Measurements from ENCODE around the gene SHOC1. TPM values are rescaled to one million over a fixed set of nuclear protein-coding genes. Genes with fewer than 3 reads are reported as not detected.
"Not testable (repeated sequence)": the region's sequence is repeated elsewhere in the genome, so short reads cannot be mapped to it uniquely, and the experiment has no call there.

Gene SHOC1
- total RNA-seq, 1 donor from 2014 or later: 0.15 TPM

GRCh38 chr9:111799506-111799905 is 4.8 kb upstream of the SHOC1 start:
- intact Hi-C loops (cut with DNase I): no loop called here
- DNase-seq: no peak
- Histone ChIP-seq H3K27ac (no peak overlapping the region), H3K9me3 (no peaks in the 10 kb centered on the region), H3K4me1 (no peaks in the 10 kb centered on the region), H3K36me3 (no peaks in the 10 kb centered on the region), H3K27me3 (ENCODE audit: low read depth) (no peaks in the 10 kb centered on the region), H3K4me3 (no peak overlapping the region)
- ATAC-seq: no peak
- TF ChIP-seq CTCF (IDR thresholded peaks at IDR 0.05): no peak

GRCh38 chr9:111798786-111799185 is 4.0 kb upstream of the SHOC1 start:
- Histone ChIP-seq H3K27me3 (ENCODE audit: low read depth) (no peaks in the 10 kb centered on the region), H3K4me1 (no peaks in the 10 kb centered on the region), H3K9me3 (no peaks in the 10 kb centered on the region), H3K36me3 (no peaks in the 10 kb centered on the region), H3K27ac (no peak overlapping the region), H3K4me3 (no peak overlapping the region)
- intact Hi-C loops (cut with DNase I): no loop called here
- TF ChIP-seq CTCF (IDR thresholded peaks at IDR 0.05): no peak
- ATAC-seq (no peak), DNase-seq (no peak)

- TF ChIP-seq CTCF (IDR thresholded peaks at IDR 0.05): no peak
- ATAC-seq: no peak
Measured at GRCh38 chr9:111795557-111795839, 761 bp upstream of the SHOC1 start.

GRCh38 chr9:111791821-111792220 is 2.9 kb downstream of the SHOC1 start:
- H3K27ac ChIP-seq; DNase-seq; H3K27me3 ChIP-seq (ENCODE audit: low read depth); H3K4me3 ChIP-seq; H3K4me1 ChIP-seq; ATAC-seq; intact Hi-C loops (cut with DNase I); H3K9me3 ChIP-seq; H3K36me3 ChIP-seq: not testable (repeated sequence)

More at GRCh38 chr9:111795557-111795839, 761 bp upstream of the SHOC1 start:
- H3K27ac ChIP-seq: no peak overlapping the region
- H3K36me3 ChIP-seq: no peaks in the 10 kb centered on the region
- no peak overlapping the region for H3K4me3 ChIP-seq
- H3K9me3 ChIP-seq: no peaks in the 10 kb centered on the region
- no peaks in the 10 kb centered on the region for H3K4me1 ChIP-seq
- DNase-seq: no peak
- no peaks in the 10 kb centered on the region for H3K27me3 ChIP-seq (ENCODE audit: low read depth)
- intact Hi-C loops (cut with DNase I): no loop called here

GRCh38 chr9:111789881-111790280 is 4.9 kb downstream of the SHOC1 start:
- H3K27ac ChIP-seq: no peak overlapping the region
- H3K4me3 ChIP-seq: no peak overlapping the region
- intact Hi-C loops (cut with DNase I): no loop called here
- no peaks in the 10 kb centered on the region for H3K9me3 ChIP-seq
- H3K27me3 ChIP-seq (ENCODE audit: low read depth): no peaks in the 10 kb centered on the region
- ATAC-seq (no peak), DNase-seq (no peak)
- TF ChIP-seq CTCF (IDR thresholded peaks at IDR 0.05): no peak
- no peaks in the 10 kb centered on the region for H3K36me3 ChIP-seq
- H3K4me1 ChIP-seq: no peaks in the 10 kb centered on the region

- no peaks in the 10 kb centered on the region for H3K36me3 ChIP-seq
- H3K4me3 ChIP-seq: no peak overlapping the region
- intact Hi-C loops (cut with DNase I): no loop called here
Measured at GRCh38 chr9:111783857-111784256, 10.9 kb downstream of the SHOC1 start.

More at GRCh38 chr9:111783857-111784256, 10.9 kb downstream of the SHOC1 start:
- H3K9me3 ChIP-seq: no peaks in the 10 kb centered on the region
- no peak overlapping the region for H3K27ac ChIP-seq
- no peaks in the 10 kb centered on the region for H3K4me1 ChIP-seq
- no peaks in the 10 kb centered on the region for H3K27me3 ChIP-seq (ENCODE audit: low read depth)
- no peak for TF ChIP-seq CTCF (IDR thresholded peaks at IDR 0.05)
- DNase-seq: no peak
- no peak for ATAC-seq
